Endothelial cell of umbilical vein (primary cell): ENCODE data around the gene SIGLEC9. TPM values are rescaled to one million over a fixed set of nuclear protein-coding genes. Genes with fewer than 3 reads are reported as not detected.

Source experiments
- BruUV-seq: library from RNA; stranded (reverse); fragments of 400-500 nt; replicated peaks from 2 replicates; lab custom pipeline; 2021; lab: Mats Ljungman, UMichigan
- CTCF ChIA-PET: fragments of 300-600, 350-600 bp; sonication (Branson Sonifier 250); formaldehyde crosslinking; loops from one replicate; lab custom pipeline; 2021; ENCODE audit warnings: antibody characterized with exemption, inconsistent platforms; lab: Charles Lee
- POLR2A ChIA-PET: fragments of 300-600, 350-600 bp; sonication (Branson Sonifier 250); formaldehyde crosslinking; loops from one replicate; lab custom pipeline; 2021; ENCODE audit warnings: antibody characterized with exemption, inconsistent platforms; lab: Charles Lee
- DNase-seq: peaks from one replicate; pipeline ENCODE4 v3.0.0-alpha.2; 2011; ENCODE audit warnings: low read depth, low spot score
- FAIRE-seq: peaks from 2 replicates; lab custom pipeline; 2011; peaks lifted over from hg19 to GRCh38; lab: Jason Lieb, UNC
- H2AFZ ChIP-seq: 2 replicates; pipeline ENCODE4 v1.6.0; 2012; ENCODE audit warnings: low read depth, low read length, control low read depth, inconsistent platforms
- H3K27ac ChIP-seq: 2 replicates; pipeline ENCODE4 v1.5.1; 2011; ENCODE audit warnings: low read depth, mild to moderate bottlenecking, control low read depth, low read length, moderate library complexity; ENCODE audit not compliant: insufficient read depth
- H3K27me3 ChIP-seq, 2 experiments: 2 replicates each; pipeline versions ENCODE4 v1.6.0 to v1.6.1; 2011; ENCODE audit warnings: low read length in 2 of 2, mixed read lengths in 1 of 2; ENCODE audit not compliant: control insufficient read depth in 2 of 2, insufficient read depth in 2 of 2
- H3K36me3 ChIP-seq, 2 experiments: 2 replicates in 1 of 2; 3 replicates in 1 of 2; pipeline ENCODE4 v1.5.1; 2011; ENCODE audit warnings: low read length in 2 of 2, mild to moderate bottlenecking in 1 of 2, moderate library complexity in 1 of 2; ENCODE audit not compliant: control insufficient read depth in 2 of 2, insufficient read depth in 2 of 2; ENCODE audit errors: extremely low read depth in 1 of 2
- H3K4me1 ChIP-seq: 3 replicates; pipeline ENCODE4 v1.5.1; 2011; ENCODE audit warnings: mild to moderate bottlenecking, low read length; ENCODE audit not compliant: control insufficient read depth, insufficient read depth; ENCODE audit errors: extremely low read depth
- H3K4me2 ChIP-seq: 2 replicates; pipeline ENCODE4 v1.6.1; 2011; ENCODE audit warnings: low read length, control low read depth, mixed read lengths; ENCODE audit not compliant: insufficient read depth
- H3K4me3 ChIP-seq, 3 experiments: fragments of 200-600 bp in 1 of 3; sonication (generic), shearing (Covaris generic) in 1 of 3; replicated peaks in 1 of 3; 2 replicates each; pipeline ENCODE4 v1.5.1; 2011 to 2016; ENCODE audit warnings: control low read depth in 3 of 3, low read length in 3 of 3, mild to moderate bottlenecking in 2 of 3, inconsistent platforms in 1 of 3, low read depth in 1 of 3, moderate library complexity in 1 of 3; ENCODE audit not compliant: insufficient read depth in 1 of 3
- H3K79me2 ChIP-seq: 2 replicates; pipeline ENCODE4 v1.6.0; 2012; ENCODE audit warnings: low read length, inconsistent platforms; ENCODE audit not compliant: control insufficient read depth, insufficient read depth
- H3K9ac ChIP-seq: replicated peaks from 2 replicates; pipeline ENCODE3; 2011; ENCODE audit warnings: low read length, control low read depth; ENCODE audit not compliant: insufficient read depth; ENCODE audit errors: extremely low read depth
- H3K9me1 ChIP-seq: replicated peaks from 3 replicates; pipeline ENCODE4 v1.6.0; 2011; ENCODE audit warnings: mild to moderate bottlenecking, low read length; ENCODE audit not compliant: control insufficient read depth, insufficient read depth; ENCODE audit errors: extremely low read depth
- H3K9me3 ChIP-seq: replicated peaks from 2 replicates; pipeline ENCODE4 v1.5.1; 2012; ENCODE audit warnings: low read length, inconsistent platforms; ENCODE audit not compliant: control insufficient read depth, insufficient read depth
- H4K20me1 ChIP-seq: replicated peaks from 2 replicates; pipeline ENCODE3; 2011; ENCODE audit warnings: mild to moderate bottlenecking, low read length; ENCODE audit not compliant: control insufficient read depth, insufficient read depth; ENCODE audit errors: extremely low read depth
- CTCF ChIP-seq, 2 donors: IDR thresholded peaks; 1 replicate in 1 of 2; 2 replicates in 1 of 2; pipeline ENCODE4 v1.5.1; 2011; ENCODE audit warnings: low read length in 2 of 2, mild to moderate bottlenecking in 2 of 2, moderate library complexity in 2 of 2, control low read depth in 1 of 2, inconsistent platforms in 1 of 2, low read depth in 1 of 2; ENCODE audit not compliant: insufficient read depth in 1 of 2; ENCODE audit errors: extremely low read depth in 1 of 2
- EZH2 ChIP-seq: IDR thresholded peaks from 2 replicates; pipeline ENCODE4 v1.6.1; 2012; ENCODE audit warnings: borderline replicate concordance, low read depth, mild to moderate bottlenecking, moderate library complexity, low read length, inconsistent platforms; ENCODE audit not compliant: severe bottlenecking
- FOS ChIP-seq: IDR thresholded peaks from 2 replicates; pipeline ENCODE4 v1.6.1; 2011; ENCODE audit warnings: mild to moderate bottlenecking, low read length, moderate library complexity, borderline replicate concordance; ENCODE audit not compliant: insufficient read depth
- GATA2 ChIP-seq: IDR thresholded peaks from 2 replicates; pipeline ENCODE4 v1.7.0; 2011; ENCODE audit warnings: low read depth, mild to moderate bottlenecking, moderate library complexity, mixed read lengths, low read length; ENCODE audit not compliant: insufficient read length, insufficient read depth
- JUN ChIP-seq: IDR thresholded peaks from 2 replicates; pipeline ENCODE4 v1.6.1; 2011; ENCODE audit warnings: borderline replicate concordance, low read depth; ENCODE audit not compliant: insufficient read length, insufficient read depth
- MAX ChIP-seq: IDR thresholded peaks from 2 replicates; pipeline ENCODE4 v1.6.1; 2011; ENCODE audit not compliant: insufficient read depth, insufficient read length
- MYC ChIP-seq: IDR thresholded peaks from one replicate; pipeline ENCODE4 v1.6.1; 2011; ENCODE audit warnings: mild to moderate bottlenecking, low read depth, low read length
- POLR2A ChIP-seq: IDR thresholded peaks from 2 replicates; pipeline ENCODE4 v1.6.1; 2012; ENCODE audit warnings: low read depth, mild to moderate bottlenecking, control low read depth, low read length
- POLR2AphosphoS5 ChIP-seq: IDR thresholded peaks from 2 replicates; pipeline ENCODE4 v1.6.1; 2012; ENCODE audit warnings: low read depth, mild to moderate bottlenecking, control low read depth, low read length, moderate library complexity; ENCODE audit not compliant: insufficient read depth
- dilution Hi-C: fragments of 300-500 bp; cut with MboI; formaldehyde crosslinking; loops from one replicate; pipeline ENCODE4 v1.15.0; 2019; ENCODE audit warnings: low sequenced_read_pairs; ENCODE audit not compliant: extremely low pct_ligation_motif_present
- intact Hi-C: fragments of 100-400 bp; cut with micrococcal nuclease; formaldehyde crosslinking; loops from one replicate; pipeline ENCODE4 v1.10.0; 2022
- polyA plus RNA-seq, 4 experiments: library from polyadenylated mRNA; depleted of rRNA in 3 of 4; stranded (reverse) in 3 of 4; unstranded in 1 of 4; fragments of >200 nt; gene quantifications; 2 replicates each; pipeline versions ENCODE4 v1.2.1 to v1.2.3, GENCODE V29; 2011 to 2012; ENCODE audit warnings: missing spikeins in 1 of 4
- total RNA-seq: library from RNA; stranded (reverse); gene quantifications from 2 replicates; pipeline ENCODE4 v1.2.3, GENCODE V29; 2021

Gene SIGLEC9
- total and polyA plus RNA-seq, 2 donors (not counting 3 experiments of a cell fraction or from before 2014, with no cell fraction given) = not detected

GRCh38 chr19:51143486-51143885 lies 18.8 kb downstream of the SIGLEC9 start:
- no peak for FAIRE-seq
- H3K27me3 ChIP-seq = no peaks in the 10 kb centered on the region
- H4K20me1 ChIP-seq = no peaks in the 10 kb centered on the region
- DNase-seq = no peak
- H3K9me1 ChIP-seq = no peaks in the 10 kb centered on the region
- H3K27ac ChIP-seq = no peak overlapping the region
- no peaks in the 10 kb centered on the region for H3K4me1 ChIP-seq
- CTCF ChIA-PET = no interaction called here
- intact Hi-C loops (no loop called here), dilution Hi-C loops (no loop called here)
- POLR2A ChIA-PET = no interaction called here
- no peak for TF ChIP-seq POLR2AphosphoS5
- BruUV-seq = no TSS peak
- no peaks in the 10 kb centered on the region for H3K36me3 ChIP-seq
- no peaks in the 10 kb centered on the region for H3K79me2 ChIP-seq
- H3K9me3 ChIP-seq = no peaks in the 10 kb centered on the region
- H3K9ac ChIP-seq = no peak overlapping the region
- H3K4me3 ChIP-seq = no peak overlapping the region
- H3K4me2 ChIP-seq = no peak overlapping the region
- no peak overlapping the region for H2AFZ ChIP-seq

- POLR2A ChIA-PET = no interaction called here
- BruUV-seq = no TSS peak
- Histone ChIP-seq H3K4me3 (no peak overlapping the region), H3K9me1 (no peaks in the 10 kb centered on the region), H4K20me1 (no peaks in the 10 kb centered on the region), H3K9ac (no peak overlapping the region), H3K4me1 (no peaks in the 10 kb centered on the region), H3K27me3 (no peaks in the 10 kb centered on the region), H3K79me2 (no peaks in the 10 kb centered on the region), H3K4me2 (no peak overlapping the region), H3K36me3 (no peaks in the 10 kb centered on the region), H3K27ac (no peak overlapping the region), H3K9me3 (no peaks in the 10 kb centered on the region), H2AFZ (no peak overlapping the region)
- CTCF ChIA-PET = no interaction called here
- TF ChIP-seq CTCF (IDR thresholded peaks at IDR 0.05; ENCODE audit: extremely low read depth in 1 of 2, insufficient read depth in 1 of 2, low read depth in 1 of 2, low read length in 2 of 2) (no peak), POLR2A (no peak), POLR2AphosphoS5 (no peak), GATA2 (no peak), MAX (no peak), MYC (no peak), JUN (no peak), EZH2 (no peak), FOS (no peak)
- FAIRE-seq = no peak
- DNase-seq = no peak
- intact Hi-C loops (no loop called here), dilution Hi-C loops (no loop called here)
These were observed 19.9 kb downstream of the SIGLEC9 start for GRCh38 chr19:51144482-51145045.
